ENCODE results near the gene PAK5. TPM values are rescaled to one million over a fixed set of nuclear protein-coding genes. Genes with fewer than 3 reads are reported as not detected.

Gene PAK5
- total RNA-seq, 1 experiment from 2014 or later = not detected

GRCh38 chr20:9576695-9577094, 262.2 kb downstream of the PAK5 start:
- no peak for DNase-seq (ENCODE audit: low read depth)

- DNase-seq (ENCODE audit: low read depth) = no peak
Measured at GRCh38 chr20:9575836-9576235, 263.0 kb downstream of the PAK5 start.

- no peak for DNase-seq (ENCODE audit: low read depth)
Measured at GRCh38 chr20:9574776-9575175, 264.1 kb downstream of the PAK5 start.

- DNase-seq (ENCODE audit: low read depth) = no peak
Measured at GRCh38 chr20:9574181-9574580, 264.7 kb downstream of the PAK5 start.

- no peak for DNase-seq (ENCODE audit: low read depth)
Measured at GRCh38 chr20:9573335-9574151, 265.3 kb downstream of the PAK5 start.

- DNase-seq (ENCODE audit: low read depth) = no peak
Measured at GRCh38 chr20:9572670-9573069, 266.2 kb downstream of the PAK5 start.

GRCh38 chr20:9571783-9572182, 267.1 kb downstream of the PAK5 start:
- no peak for DNase-seq (ENCODE audit: low read depth)

GRCh38 chr20:9570612-9571011, 268.3 kb downstream of the PAK5 start:
- DNase-seq (ENCODE audit: low read depth) = no peak

GRCh38 chr20:9566977-9567376, 271.9 kb downstream of the PAK5 start:
- no peak for DNase-seq (ENCODE audit: low read depth)

- DNase-seq (ENCODE audit: low read depth) = no peak
Measured at GRCh38 chr20:9565910-9566550, 272.8 kb downstream of the PAK5 start.

- DNase-seq (ENCODE audit: low read depth) = no peak
Measured at GRCh38 chr20:9557411-9557810, 281.5 kb downstream of the PAK5 start.

- DNase-seq (ENCODE audit: low read depth) = peak; percentile 34
Measured at GRCh38 chr20:9555781-9556180, 283.1 kb downstream of the PAK5 start.

GRCh38 chr20:9551808-9552550, 286.9 kb downstream of the PAK5 start:
- DNase-seq (ENCODE audit: low read depth) = peak; percentile 15

- DNase-seq (ENCODE audit: low read depth) = no peak
Measured at GRCh38 chr20:9550871-9551270, 288.0 kb downstream of the PAK5 start.

GRCh38 chr20:9550283-9550682, 288.6 kb downstream of the PAK5 start:
- DNase-seq (ENCODE audit: low read depth) = no peak

- no peak for DNase-seq (ENCODE audit: low read depth)
Measured at GRCh38 chr20:9543214-9543613, 295.7 kb downstream of the PAK5 start.

- no peak for DNase-seq (ENCODE audit: low read depth)
Measured at GRCh38 chr20:9535449-9535848, 303.4 kb downstream of the PAK5 start.

- DNase-seq (ENCODE audit: low read depth) = no peak
Measured at GRCh38 chr20:9534025-9534424, 304.9 kb downstream of the PAK5 start.

GRCh38 chr20:9532069-9532838, 306.6 kb downstream of the PAK5 start:
- DNase-seq (ENCODE audit: low read depth) = peak; percentile 96

GRCh38 chr20:9531581-9531980, 307.3 kb downstream of the PAK5 start:
- DNase-seq (ENCODE audit: low read depth) = peak; percentile 33

- peak; percentile 10 for DNase-seq (ENCODE audit: low read depth)
Measured at GRCh38 chr20:9523636-9524035, 315.2 kb downstream of the PAK5 start.

- no peak for DNase-seq (ENCODE audit: low read depth)
Measured at GRCh38 chr20:9520086-9520485, 318.8 kb downstream of the PAK5 start.

Data from RPMI7951 (cell line).